GM19452 (cell line): ENCODE results near the gene PHYKPL.
"Not testable (repeated sequence)": the region's sequence is repeated elsewhere in the genome, so short reads cannot be mapped to it uniquely, and the experiment has no call there.

Experiments used
- ATAC-seq: cut with Tn5 transposase; IDR thresholded peaks from one replicate; pipeline ENCODE4 v1.9.1; 2021; ENCODE audit not compliant: unreplicated experiment

PHYKPL gene

GRCh38 chr5:178240341-178240741 lies 7.7 kb upstream of the PHYKPL start:
- ATAC-seq: no peak

GRCh38 chr5:178239626-178240301 lies 7.2 kb upstream of the PHYKPL start:
- ATAC-seq: not testable (repeated sequence)

- no peak for ATAC-seq
Measured at GRCh38 chr5:178238711-178239592, 6.3 kb upstream of the PHYKPL start.

GRCh38 chr5:178238313-178238635 lies 5.7 kb upstream of the PHYKPL start:
- no peak for ATAC-seq

GRCh38 chr5:178237431-178238312 lies 5.1 kb upstream of the PHYKPL start:
- no peak for ATAC-seq

- ATAC-seq: no peak
Measured at GRCh38 chr5:178236679-178237078, 4.1 kb upstream of the PHYKPL start.

GRCh38 chr5:178236126-178236525 lies 3.5 kb upstream of the PHYKPL start:
- ATAC-seq: no peak

- no peak for ATAC-seq
Measured at GRCh38 chr5:178235588-178235974, 3.0 kb upstream of the PHYKPL start.

GRCh38 chr5:178234750-178235587 lies 2.4 kb upstream of the PHYKPL start:
- ATAC-seq: no peak

- ATAC-seq: no peak
Measured at GRCh38 chr5:178234121-178234749, 1.6 kb upstream of the PHYKPL start.

- no peak for ATAC-seq
Measured at GRCh38 chr5:178232920-178233429, 373 bp upstream of the PHYKPL start.

GRCh38 chr5:178231539-178232123 lies 971 bp downstream of the PHYKPL start:
- no peak for ATAC-seq

- ATAC-seq: no peak
Measured at GRCh38 chr5:178230879-178231538, 1.6 kb downstream of the PHYKPL start.

- no peak for ATAC-seq
Measured at GRCh38 chr5:178229861-178230260, 2.7 kb downstream of the PHYKPL start.

GRCh38 chr5:178229111-178229510 lies 3.5 kb downstream of the PHYKPL start:
- ATAC-seq: not testable (repeated sequence)

GRCh38 chr5:178228609-178229008 lies 4.0 kb downstream of the PHYKPL start:
- ATAC-seq: no peak

- no peak for ATAC-seq
Measured at GRCh38 chr5:178227929-178228328, 4.7 kb downstream of the PHYKPL start.

- no peak for ATAC-seq
Measured at GRCh38 chr5:178227138-178227659, 5.4 kb downstream of the PHYKPL start.

GRCh38 chr5:178225174-178225573 lies 7.4 kb downstream of the PHYKPL start:
- no peak for ATAC-seq
